Left ventricle myocardium inferior (tissue), 1 donor: ENCODE data around the gene ZDHHC14. TPM values are rescaled to one million over a fixed set of nuclear protein-coding genes. Genes with fewer than 3 reads are reported as not detected.

ENCODE experiments used
- DNase-seq: peaks from one replicate; pipeline ENCODE4 v3.0.0-alpha.2; 2020
- H3K27ac ChIP-seq: fragments of 200-600 bp; replicated peaks from 2 replicates; pipeline ENCODE4 v1.8.0; 2021
- H3K27me3 ChIP-seq: fragments of 200-600 bp; 2 replicates; pipeline ENCODE4 v1.8.0; 2021; ENCODE audit warnings: low read depth
- H3K36me3 ChIP-seq: fragments of 200-600 bp; 2 replicates; pipeline ENCODE4 v1.8.0; 2021
- H3K4me1 ChIP-seq: fragments of 200-600 bp; 2 replicates; pipeline ENCODE4 v1.8.0; 2021
- H3K4me3 ChIP-seq: fragments of 200-600 bp; 2 replicates; pipeline ENCODE4 v1.8.0; 2021; ENCODE audit warnings: mild to moderate bottlenecking, moderate library complexity
- H3K9me3 ChIP-seq: fragments of 200-600 bp; replicated peaks from 2 replicates; pipeline ENCODE4 v1.8.0; 2021
- CTCF ChIP-seq: fragments of 200-600 bp; IDR thresholded peaks from 2 replicates; pipeline ENCODE4 v1.8.0; 2021; ENCODE audit warnings: antibody characterized with exemption, mild to moderate bottlenecking, borderline replicate concordance
- intact Hi-C: fragments of 100-400 bp; cut with micrococcal nuclease; formaldehyde crosslinking; loops from one replicate; pipeline ENCODE4 v1.11.0; 2022
- total RNA-seq: library from RNA; stranded (reverse); fragmentation: NEBNext Ultra II Directional; extraction: Animal tissue kit (Norgen Biotek cat#: 25700); gene quantifications from one replicate; pipeline ENCODE4 v1.2.1, GENCODE V29; 2021
- donor health status: DM: no; HTN: yes; CAD: no; lungs with severe emphysema.

Gene ZDHHC14
- total RNA-seq, 1 donor from 2014 or later = 10.0 TPM

- no peak overlapping the region for H3K27ac ChIP-seq
- H3K4me3 ChIP-seq = no peak overlapping the region
- TF ChIP-seq CTCF = no peak
- H3K36me3 ChIP-seq = no peaks in the 10 kb centered on the region
- no peaks in the 10 kb centered on the region for H3K27me3 ChIP-seq
- no peak for DNase-seq
- intact Hi-C loops = no loop called here
- H3K9me3 ChIP-seq = no peaks in the 10 kb centered on the region
- H3K4me1 ChIP-seq = peaks cover 17% of the 10 kb centered on the region
Observed at GRCh38 chr6:157521362-157522335, 140.7 kb downstream of the ZDHHC14 start.

GRCh38 chr6:157522472-157522871, 141.5 kb downstream of the ZDHHC14 start:
- Histone ChIP-seq H3K27me3 (no peaks in the 10 kb centered on the region), H3K9me3 (no peaks in the 10 kb centered on the region), H3K27ac (no peak overlapping the region), H3K4me3 (no peak overlapping the region), H3K4me1 (peaks cover 25% of the 10 kb centered on the region), H3K36me3 (no peaks in the 10 kb centered on the region)
- TF ChIP-seq CTCF = no peak
- intact Hi-C loops = no loop called here
- no peak for DNase-seq

- no peak for DNase-seq
- Histone ChIP-seq H3K9me3 (no peaks in the 10 kb centered on the region), H3K36me3 (no peaks in the 10 kb centered on the region), H3K27me3 (no peaks in the 10 kb centered on the region), H3K27ac (no peak overlapping the region), H3K4me3 (no peak overlapping the region), H3K4me1 (peaks cover 16% of the 10 kb centered on the region)
- intact Hi-C loops = no loop called here
- no peak for TF ChIP-seq CTCF
Observed at GRCh38 chr6:157524735-157525134, 143.7 kb downstream of the ZDHHC14 start.

GRCh38 chr6:157525292-157525889, 144.4 kb downstream of the ZDHHC14 start:
- no peaks in the 10 kb centered on the region for H3K36me3 ChIP-seq
- no peak overlapping the region for H3K4me3 ChIP-seq
- H3K27ac ChIP-seq = no peak overlapping the region
- TF ChIP-seq CTCF = no peak
- H3K9me3 ChIP-seq = no peaks in the 10 kb centered on the region
- no peaks in the 10 kb centered on the region for H3K27me3 ChIP-seq
- no peak for DNase-seq
- intact Hi-C loops = no loop called here
- peaks cover 15% of the 10 kb centered on the region for H3K4me1 ChIP-seq

GRCh38 chr6:157525918-157526425, 145.0 kb downstream of the ZDHHC14 start:
- Histone ChIP-seq H3K4me1 (peaks cover 15% of the 10 kb centered on the region), H3K9me3 (no peaks in the 10 kb centered on the region), H3K36me3 (no peaks in the 10 kb centered on the region), H3K27ac (no peak overlapping the region), H3K4me3 (no peak overlapping the region), H3K27me3 (no peaks in the 10 kb centered on the region)
- no peak for TF ChIP-seq CTCF
- no peak for DNase-seq
- intact Hi-C loops = no loop called here
